HepG2 (cell line): ENCODE measurements around the gene KDELR3. TPM values are rescaled to one million over a fixed set of nuclear protein-coding genes. Genes with fewer than 3 reads are reported as not detected.

Source experiments
- ATAC-seq: fragments of 200-7000 bp; cut with Tn5 transposase; 3 replicates; pipeline ENCODE4 v1.9.1; 2020; ENCODE audit warnings: mild to moderate bottlenecking, moderate library complexity
- BruUV-seq: library from RNA; stranded (reverse); fragments of 400-500 nt; replicated peaks from 2 replicates; lab custom pipeline; 2021; lab: Mats Ljungman, UMichigan
- CTCF ChIA-PET: fragments of 300-600 bp; formaldehyde crosslinking; extraction: SDS; loops from one replicate; lab custom pipeline; 2021; ENCODE audit warnings: low total read pairs, inconsistent platforms, low intra/inter-chr PET ratio; lab: Yijun Ruan, JAX
- POLR2A ChIA-PET: fragments of 350-600 bp; sonication (Branson Sonifier 250); formaldehyde crosslinking; loops from one replicate; lab custom pipeline; 2020; ENCODE audit warnings: antibody characterized with exemption, inconsistent platforms; lab: Yijun Ruan, JAX
- DNase-seq: peaks from one replicate; pipeline ENCODE4 v3.0.0-alpha.2; 2015; ENCODE audit warnings: low spot score
- FAIRE-seq: peaks from 3 replicates; lab custom pipeline; 2011; peaks lifted over from hg19 to GRCh38; lab: Jason Lieb, UNC
- H2AFZ ChIP-seq: one replicate; pipeline ENCODE4 v1.6.1; 2011; ENCODE audit warnings: low read length, inconsistent platforms
- H3K27ac ChIP-seq: fragments of 300-600 bp; 3 replicates; pipeline ENCODE4 v1.8.0; 2011; ENCODE audit warnings: mixed run types, mild to moderate bottlenecking, mixed read lengths, low read length, inconsistent platforms; ENCODE audit not compliant: insufficient read depth; ENCODE audit errors: extremely low read length
- H3K27me3 ChIP-seq, 2 experiments: fragments of 200-600 bp in 1 of 2; 2 replicates in 1 of 2; 3 replicates in 1 of 2; pipeline versions ENCODE4 v1.6.0 to v1.8.0; 2011; ENCODE audit warnings: low read length in 2 of 2, mild to moderate bottlenecking in 2 of 2, moderate library complexity in 2 of 2, inconsistent platforms in 1 of 2; ENCODE audit not compliant: insufficient read depth in 2 of 2, control insufficient read depth in 1 of 2
- H3K36me3 ChIP-seq, 2 experiments: fragments of 200-600 bp in 1 of 2; replicated peaks in 1 of 2; 2 replicates in 1 of 2; 3 replicates in 1 of 2; pipeline versions ENCODE4 v1.5.1 to v1.8.0; 2011; ENCODE audit warnings: low read length in 2 of 2, inconsistent platforms in 1 of 2; ENCODE audit not compliant: insufficient read depth in 2 of 2, control insufficient read depth in 1 of 2
- H3K4me1 ChIP-seq: 2 replicates; pipeline ENCODE4 v1.5.1; 2012; ENCODE audit warnings: low read length, inconsistent platforms; ENCODE audit not compliant: insufficient read depth
- H3K4me2 ChIP-seq: 2 replicates; pipeline ENCODE4 v1.6.0; 2011; ENCODE audit warnings: low read depth, low read length, inconsistent platforms
- H3K4me3 ChIP-seq, 3 experiments: fragments of 200-600 bp in 1 of 3; sonication (generic), shearing (Covaris generic) in 1 of 3; replicated peaks in 1 of 3; 2 replicates each; pipeline ENCODE4 v1.5.1; 2011 to 2016; ENCODE audit warnings: low read length in 3 of 3, inconsistent platforms in 2 of 3, low read depth in 2 of 3, mild to moderate bottlenecking in 2 of 3, control low read depth in 1 of 3, mixed read lengths in 1 of 3; ENCODE audit not compliant: insufficient read depth in 1 of 3
- H3K79me2 ChIP-seq: one replicate; pipeline ENCODE4 v1.6.1; 2011; ENCODE audit warnings: low read length, inconsistent platforms; ENCODE audit not compliant: insufficient read depth
- H3K9ac ChIP-seq: 2 replicates; pipeline ENCODE4 v1.6.0; 2011; ENCODE audit warnings: mild to moderate bottlenecking, low read depth, low read length, inconsistent platforms; ENCODE audit not compliant: insufficient read depth
- H3K9me3 ChIP-seq: 2 replicates; pipeline ENCODE4 v1.5.1; 2012; ENCODE audit warnings: mild to moderate bottlenecking, low read length
- H4K20me1 ChIP-seq: 2 replicates; pipeline ENCODE4 v1.6.0; 2011; ENCODE audit warnings: inconsistent platforms, mild to moderate bottlenecking, low read length, moderate library complexity; ENCODE audit not compliant: insufficient read depth
- KDM3A ChIP-seq: IDR thresholded peaks from 2 replicates; pipeline ENCODE4 v1.6.1; 2018; ENCODE audit warnings: low read depth, missing compliant biosample characterization
- MED8 ChIP-seq: sonication (generic); formaldehyde crosslinking; IDR thresholded peaks from 2 replicates; pipeline ENCODE4 v1.8.1; 2023; ENCODE audit warnings: mild to moderate bottlenecking, missing genetic modification reagents; ENCODE audit not compliant: insufficient replicate concordance
- RFXAP ChIP-seq: sonication (generic); formaldehyde crosslinking; IDR thresholded peaks from 2 replicates; pipeline ENCODE4 v1.4.0; 2020; ENCODE audit warnings: missing genetic modification reagents, borderline replicate concordance
- ZNF20 ChIP-seq: sonication (generic); formaldehyde crosslinking; IDR thresholded peaks from 2 replicates; pipeline ENCODE4 v1.4.0; 2020; ENCODE audit warnings: mild to moderate bottlenecking, moderate library complexity, missing genetic modification reagents
- ZNF326 ChIP-seq: sonication (generic); formaldehyde crosslinking; IDR thresholded peaks from 2 replicates; pipeline ENCODE4 v1.4.0; 2020; ENCODE audit warnings: missing genetic modification reagents, borderline replicate concordance
- ZNF639 ChIP-seq: conservative IDR thresholded peaks from 2 replicates; pipeline ENCODE4 v1.6.1; 2018; ENCODE audit warnings: missing genetic modification reagents
- ZNF800 ChIP-seq: sonication (generic); formaldehyde crosslinking; IDR thresholded peaks from 2 replicates; pipeline ENCODE4 v1.4.0; 2020; ENCODE audit warnings: missing genetic modification reagents
- WGBS: methylation state at CpG from one replicate; pipeline ENCODE4 v1.1.6; 2017; ENCODE audit warnings: low lambda C conversion rate; 5-methylcytosine and 5-hydroxymethylcytosine counted together
- in situ Hi-C: cut with HindIII; loops from 2 replicates; pipeline ENCODE4 v1.10.0; 2017; ENCODE audit warnings: low pct_unique_long_range_greater_than_20kb; ENCODE audit not compliant: extremely low pct_ligation_motif_present
- intact Hi-C: fragments of 100-400 bp; cut with micrococcal nuclease; formaldehyde crosslinking; loops from one replicate; pipeline ENCODE4 v1.10.0; 2022; ENCODE audit not compliant: unreplicated experiment
- polyA plus RNA-seq, 8 experiments: library from polyadenylated mRNA; depleted of rRNA in 3 of 8; stranded (reverse) in 7 of 8; unstranded in 1 of 8; fragments of >200 nt; fragmentation: Illumina TruSeq in 4 of 8; extraction: Trizol in 4 of 8; gene quantifications; 2 replicates each; pipeline versions ENCODE4 v1.2.1 to v1.2.3, GENCODE V29; 2011 to 2016; ENCODE audit warnings: low read depth in 4 of 8, missing spikeins in 1 of 8, mixed read lengths in 1 of 8; ENCODE audit not compliant: insufficient read depth in 1 of 8
- total RNA-seq, 5 experiments: library from RNA; depleted of rRNA; stranded (reverse); fragments of >200 nt; fragmentation: Illumina TruSeq; extraction: Trizol; gene quantifications; 2 replicates each; pipeline ENCODE4 v1.2.3, GENCODE V29; 2016; ENCODE audit warnings: low read depth in 1 of 5

KDELR3 gene
- total and polyA plus RNA-seq, 2 of the 13 experiments (the other 11 are each of a cell fraction or from before 2014, with no cell fraction given) = 24.2 to 65.7 TPM

GRCh38 chr22:38444783-38445182 is 23.1 kb upstream of the KDELR3 start:
- Histone ChIP-seq H3K27me3 (peaks cover 10 to 69% of the 10 kb centered on the region in 2 experiments), H4K20me1 (no peaks in the 10 kb centered on the region), H2AFZ (no peak overlapping the region), H3K4me1 (no peaks in the 10 kb centered on the region), H3K27ac (no peak overlapping the region), H3K9me3 (no peaks in the 10 kb centered on the region), H3K4me2 (no peak overlapping the region), H3K79me2 (no peaks in the 10 kb centered on the region), H3K4me3 (no peak overlapping the region), H3K36me3 (no peaks in the 10 kb centered on the region), H3K9ac (no peak overlapping the region)
- DNase-seq (no peak), FAIRE-seq (no peak), ATAC-seq (no peak)
- ChIA-PET POLR2A (no interaction called here), CTCF (no interaction called here)
- WGBS = 69% methylated on average over 10 of the region's 10 CpGs
- BruUV-seq = no TSS peak
- in situ Hi-C loops (no loop called here), intact Hi-C loops (no loop called here)
- TF ChIP-seq ZNF800 = no peak
- no peak for TF ChIP-seq ZNF639 (CRISPR knock-in tag)
- TF ChIP-seq KDM3A = no peak
- TF ChIP-seq MED8 (CRISPR knock-in tag) = no peak
- TF ChIP-seq RFXAP = no peak
- no peak for TF ChIP-seq ZNF326 (CRISPR knock-in tag)
- TF ChIP-seq ZNF20 = no peak
